GM21619 (cell line): ENCODE results near the gene PP2D1.
"Not testable (repeated sequence)": the region's sequence is repeated elsewhere in the genome, so short reads cannot be mapped to it uniquely, and the experiment has no call there.

Experiments used
- ATAC-seq: cut with Tn5 transposase; IDR thresholded peaks from one replicate; pipeline ENCODE4 v1.9.1; 2021; ENCODE audit not compliant: unreplicated experiment

PP2D1 gene

DNA sequence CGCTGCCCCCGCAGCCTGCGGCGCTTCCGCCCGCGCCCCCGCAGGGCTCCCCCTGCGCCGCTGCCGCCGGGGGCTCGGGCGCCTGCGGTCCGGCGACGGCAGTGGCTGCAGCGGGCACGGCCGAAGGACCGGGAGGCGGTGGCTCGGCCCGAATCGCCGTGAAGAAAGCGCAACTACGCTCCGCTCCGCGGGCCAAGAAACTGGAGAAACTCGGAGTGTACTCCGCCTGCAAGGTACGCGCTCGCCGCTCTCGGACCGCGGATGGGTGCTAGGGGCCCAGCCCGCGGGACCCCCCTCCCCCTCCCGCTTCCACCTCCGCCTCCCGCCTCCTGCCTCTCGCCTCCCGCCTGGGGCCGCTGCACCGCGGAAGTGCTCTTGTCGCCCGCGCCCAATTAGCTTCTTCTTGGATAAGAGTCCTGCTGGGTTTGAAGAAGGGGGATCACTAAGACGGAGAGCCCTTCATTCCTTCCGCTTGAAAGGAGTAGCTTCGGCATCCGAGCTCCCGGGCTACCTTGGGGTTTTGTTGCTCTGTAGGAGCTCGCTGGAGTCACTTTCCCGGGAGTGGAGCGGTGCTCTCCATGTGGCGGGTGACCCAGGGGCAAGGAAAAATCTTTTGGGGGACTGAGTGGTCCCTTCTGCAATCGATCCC lies 28.6 kb upstream of the PP2D1 start:
- peak; percentile 40 for ATAC-seq

DNA sequence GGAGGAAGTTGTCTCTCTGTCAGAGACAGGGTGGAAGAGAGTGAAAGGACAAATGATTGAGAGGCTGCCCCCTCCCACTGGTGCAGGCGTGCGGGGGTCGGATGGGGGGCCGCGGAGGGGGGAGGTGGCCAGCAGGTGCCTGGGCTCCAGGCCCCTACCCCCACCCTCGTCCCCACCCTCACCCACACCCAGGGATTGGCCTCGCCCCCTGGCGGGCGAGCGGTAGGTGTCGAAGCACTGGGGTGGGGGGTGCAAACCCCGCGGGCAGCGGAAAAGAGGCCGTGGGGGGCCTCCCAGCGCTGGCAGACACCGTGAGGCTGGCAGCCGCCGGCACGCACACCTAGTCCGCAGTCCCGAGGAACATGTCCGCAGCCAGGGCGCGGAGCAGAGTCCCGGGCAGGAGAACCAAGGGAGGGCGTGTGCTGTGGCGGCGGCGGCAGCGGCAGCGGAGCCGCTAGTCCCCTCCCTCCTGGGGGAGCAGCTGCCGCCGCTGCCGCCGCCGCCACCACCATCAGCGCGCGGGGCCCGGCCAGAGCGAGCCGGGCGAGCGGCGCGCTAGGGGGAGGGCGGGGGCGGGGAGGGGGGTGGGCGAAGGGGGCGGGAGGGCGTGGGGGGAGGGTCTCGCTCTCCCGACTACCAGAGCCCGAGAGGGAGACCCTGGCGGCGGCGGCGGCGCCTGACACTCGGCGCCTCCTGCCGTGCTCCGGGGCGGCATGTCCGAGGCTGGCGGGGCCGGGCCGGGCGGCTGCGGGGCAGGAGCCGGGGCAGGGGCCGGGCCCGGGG lies 27.9 kb upstream of the PP2D1 start, which contains the start of gene KAT2B:
Gene KAT2B (plus strand): TSS at position 682 of the 783 bp plus-strand sequence. CDS start 32 bp downstream, at position 714.
- peak; percentile 51 for ATAC-seq

DNA sequence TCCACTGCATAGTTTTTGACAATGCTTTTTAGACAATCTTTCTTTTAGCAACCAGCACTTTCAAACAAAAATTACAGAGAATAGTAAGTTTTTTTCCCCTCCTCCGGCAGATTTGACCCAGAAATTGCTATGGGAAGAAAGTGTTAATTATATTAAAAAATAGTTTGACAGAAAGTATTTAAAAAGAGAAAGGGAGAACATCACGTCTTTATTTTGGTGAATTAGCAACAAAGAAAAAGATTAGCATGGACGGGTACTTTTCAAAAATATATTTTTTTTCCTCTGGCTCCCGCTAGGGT lies 27.4 kb upstream of the PP2D1 start:
- ATAC-seq = no peak

DNA sequence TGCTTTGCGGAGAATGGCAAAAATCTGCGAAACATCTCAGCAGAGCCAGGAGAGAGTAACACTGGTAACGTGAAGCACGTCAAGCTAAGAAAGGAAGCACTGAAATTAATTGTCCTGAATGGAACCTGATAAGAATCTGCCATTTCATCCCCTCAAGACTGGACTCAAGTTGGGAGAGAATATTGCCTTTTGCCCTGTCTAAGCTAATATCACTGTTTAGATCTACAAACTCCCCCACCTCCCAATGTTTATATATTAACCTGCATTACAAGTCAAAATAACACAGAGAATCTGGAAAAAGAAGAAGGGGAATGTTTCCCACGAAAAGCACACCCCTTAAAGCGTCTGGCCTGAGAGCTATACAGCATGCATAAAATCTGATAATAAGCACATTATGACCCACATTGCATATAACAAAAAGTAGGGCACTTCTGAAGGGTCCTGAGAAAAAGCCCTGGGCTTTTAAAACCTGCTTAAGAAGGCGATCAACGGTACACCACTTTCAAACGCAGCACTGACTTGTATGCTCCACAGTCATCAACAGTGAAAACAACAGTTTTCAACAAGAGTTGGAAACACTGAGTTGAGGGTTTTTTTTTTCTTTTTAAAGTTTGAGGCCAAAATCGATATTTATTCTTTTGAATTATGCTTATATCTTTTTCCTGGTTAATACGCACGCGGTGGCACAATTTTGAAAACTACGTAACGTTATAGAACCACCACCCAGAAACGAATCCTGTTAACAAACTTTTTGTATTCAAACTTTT lies 26.8 kb upstream of the PP2D1 start:
- ATAC-seq = no peak

DNA sequence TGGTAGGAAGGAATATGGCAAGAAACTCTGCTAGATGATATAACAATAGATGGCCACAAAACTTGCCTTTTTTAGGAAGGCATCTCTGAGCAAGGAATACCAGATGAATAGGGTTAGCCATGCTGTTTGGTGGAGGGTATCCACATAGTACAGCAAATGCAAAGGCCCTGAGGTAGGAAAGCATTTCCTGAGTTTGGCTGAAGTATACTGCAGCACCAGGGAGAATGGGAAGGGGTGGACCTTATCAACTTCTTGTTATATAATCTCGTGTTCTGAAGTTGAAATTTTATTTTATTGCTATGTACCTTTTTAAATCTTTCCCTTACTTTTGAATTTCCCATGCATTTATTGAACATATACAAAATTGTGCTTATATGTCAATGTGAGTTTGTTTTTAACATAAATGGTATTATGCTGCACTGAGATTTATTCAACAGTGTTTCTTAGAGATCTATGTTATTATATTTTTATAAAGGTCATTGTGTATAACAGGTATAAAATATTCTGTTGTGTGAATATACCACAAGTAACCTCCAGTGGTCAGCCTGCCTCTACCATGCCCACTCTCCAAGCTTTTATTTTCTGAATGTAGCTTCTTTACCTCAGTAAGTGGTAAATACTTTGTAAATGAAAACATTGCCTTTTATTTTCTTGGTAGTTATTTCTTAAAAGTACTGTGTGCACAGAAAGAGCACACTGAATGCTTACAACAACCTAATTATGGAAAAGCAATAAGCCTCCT lies 25.4 kb upstream of the PP2D1 start:
- ATAC-seq = no peak

DNA sequence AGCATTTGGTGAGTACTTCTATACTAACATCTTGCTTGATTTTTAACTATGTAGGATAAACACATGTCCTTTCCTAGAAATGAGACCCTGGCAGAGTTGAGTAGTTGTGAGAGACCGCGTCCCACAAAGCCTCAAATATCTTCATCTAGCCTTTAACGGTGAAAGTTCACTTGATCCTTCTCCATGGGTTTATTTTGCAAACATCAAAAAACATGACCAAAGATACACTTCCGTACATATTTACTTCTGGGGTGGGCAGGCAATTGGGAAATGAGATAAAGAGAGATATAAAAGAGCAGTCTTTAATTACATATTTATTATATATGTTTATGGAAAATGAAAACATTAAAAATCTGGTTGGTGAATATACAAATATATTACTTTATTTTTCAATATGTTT lies 23.0 kb upstream of the PP2D1 start:
- ATAC-seq = no peak

DNA sequence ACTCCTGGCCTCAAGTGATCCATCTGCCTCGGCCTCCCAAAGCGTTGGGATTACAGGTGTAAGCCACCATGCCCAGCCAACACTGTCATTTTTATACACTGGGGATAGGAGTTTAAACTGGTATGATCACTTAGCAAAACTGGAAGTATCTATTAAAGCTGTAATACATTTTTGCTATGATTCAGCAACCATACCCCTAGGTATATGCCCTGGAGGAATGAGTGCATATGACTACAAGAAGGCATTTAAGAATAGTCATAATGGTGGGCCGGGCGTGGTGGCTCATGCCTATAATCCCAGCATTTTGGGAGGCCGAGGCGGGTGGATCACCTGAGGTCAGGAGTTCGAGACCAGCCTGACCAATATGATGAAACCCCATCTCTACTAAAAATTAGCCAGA lies 19.9 kb upstream of the PP2D1 start:
- ATAC-seq = not testable (repeated sequence)

DNA sequence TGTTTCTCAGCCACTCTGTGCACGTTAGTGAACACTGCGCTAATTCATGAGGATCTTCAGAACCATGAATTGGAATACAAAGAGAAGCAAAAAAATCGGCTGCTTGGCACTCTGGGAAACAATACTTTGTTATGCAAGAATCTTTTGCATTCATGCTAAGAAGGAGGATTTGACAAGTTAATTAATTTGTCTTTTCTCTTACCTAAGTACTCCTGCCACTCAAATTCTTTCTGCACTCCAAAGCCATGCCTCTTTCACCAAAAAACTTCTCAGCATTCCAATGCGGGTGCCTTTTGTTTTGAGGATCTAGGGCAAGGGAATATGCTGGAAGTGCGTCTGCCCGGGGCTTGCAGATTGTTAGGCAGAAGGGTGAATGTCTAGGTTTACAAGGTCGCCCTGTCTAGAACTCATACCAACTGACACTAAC lies 16.9 kb upstream of the PP2D1 start:
- no peak for ATAC-seq

DNA sequence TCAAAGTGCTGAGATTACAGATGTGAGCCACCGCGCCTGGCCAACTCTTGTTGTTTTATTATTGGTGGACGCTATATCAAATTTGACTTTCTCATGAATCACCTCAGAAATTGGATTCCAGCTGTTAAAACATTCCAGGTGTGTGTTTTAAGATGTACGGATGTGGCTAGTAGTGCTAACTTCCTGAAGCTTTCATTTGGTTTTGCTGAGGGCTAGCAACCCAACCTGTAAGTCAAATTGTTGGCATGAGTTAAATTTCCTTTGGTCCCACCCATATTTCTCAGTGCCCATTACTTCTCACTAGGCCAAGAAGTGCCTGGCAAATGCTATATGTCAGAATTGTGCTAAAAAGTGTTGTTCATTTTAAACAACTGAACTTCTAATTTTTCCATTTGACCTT lies 15.1 kb upstream of the PP2D1 start:
- ATAC-seq = no peak

DNA sequence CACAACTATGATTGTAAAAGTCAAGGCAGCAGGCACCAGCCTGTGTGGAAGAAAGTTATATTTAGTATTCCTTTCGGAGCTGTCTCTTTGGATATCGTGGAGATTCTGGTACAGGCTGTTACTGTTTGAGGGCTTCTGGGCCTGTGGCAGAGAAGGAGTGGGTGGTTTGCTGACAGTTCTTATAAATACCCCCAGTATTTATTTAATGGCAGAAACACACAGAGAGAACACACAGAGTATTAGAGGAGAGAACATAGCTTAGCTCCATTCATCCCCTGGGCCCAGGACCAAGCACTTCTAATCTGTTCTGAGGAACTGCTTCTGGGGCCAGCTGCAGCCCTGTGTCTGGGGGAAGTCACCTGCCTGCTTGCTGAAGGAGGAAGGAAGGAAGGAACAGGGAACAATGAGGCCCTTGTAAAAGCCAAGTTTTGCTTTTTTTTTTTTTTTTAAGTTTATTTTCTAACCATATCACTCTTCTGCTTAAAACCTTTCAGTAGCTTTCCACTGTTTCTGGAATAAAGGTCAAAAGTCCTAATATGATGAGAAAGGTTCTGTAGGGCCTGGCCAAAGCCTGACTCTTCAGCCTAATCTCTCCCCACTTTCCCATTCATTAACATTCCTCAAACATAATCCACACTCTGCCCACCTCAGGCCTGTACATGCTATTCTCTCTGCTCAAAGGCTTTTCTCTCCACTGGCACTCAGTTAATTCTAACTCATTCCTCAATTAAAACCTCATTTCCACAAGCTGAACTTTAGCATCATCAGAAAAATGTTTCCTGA lies 11.8 kb upstream of the PP2D1 start:
- no peak for ATAC-seq

DNA sequence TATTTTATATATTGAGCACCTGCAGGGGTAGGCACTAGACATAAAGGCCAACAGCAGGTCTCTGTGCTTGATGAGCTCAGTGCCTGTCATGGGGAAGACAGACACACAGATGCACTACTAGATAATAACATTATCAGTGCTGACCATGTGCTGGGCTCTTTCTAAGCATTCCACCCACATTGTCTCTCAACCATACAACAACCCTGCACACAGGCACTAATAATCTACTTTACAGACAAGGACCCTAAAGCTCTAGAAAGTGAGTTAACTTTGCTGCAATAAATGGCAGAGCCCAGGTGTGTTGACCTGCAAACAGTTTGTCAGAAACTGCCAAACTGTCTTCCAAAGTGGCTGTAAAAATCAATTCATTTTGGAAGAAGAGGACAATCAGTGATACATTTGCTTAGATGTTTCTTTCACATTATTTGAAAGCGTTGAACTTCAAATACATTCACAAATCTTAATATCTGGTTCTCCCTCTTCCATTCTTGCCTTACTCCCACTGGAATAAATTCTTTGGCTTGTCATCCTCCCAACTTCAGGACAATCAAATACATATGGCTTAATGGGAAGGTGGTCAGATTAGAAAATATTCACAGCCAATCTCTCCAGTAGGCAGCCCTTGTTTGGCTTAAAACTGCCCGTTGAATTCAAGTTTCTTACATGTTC lies 11.0 kb upstream of the PP2D1 start:
- ATAC-seq = no peak

DNA sequence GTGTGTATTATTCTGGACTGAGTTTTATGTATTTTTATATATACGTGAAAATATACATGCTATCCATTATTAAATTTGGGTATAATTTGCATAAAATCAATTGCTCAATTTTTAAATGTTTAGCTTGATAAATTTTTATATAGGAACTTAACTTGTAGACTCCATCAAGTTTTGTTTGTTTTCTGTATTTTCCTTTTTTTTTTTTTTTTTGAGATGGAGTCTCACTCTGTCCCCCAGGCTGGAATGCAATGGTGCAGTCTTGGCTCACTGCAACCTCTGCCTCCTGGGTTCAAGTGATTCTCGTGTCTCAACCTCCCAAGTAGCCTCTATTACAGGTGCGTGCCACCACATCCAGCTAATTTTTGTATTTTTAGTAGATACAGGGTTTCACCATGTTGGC lies 4.0 kb upstream of the PP2D1 start:
- not testable (repeated sequence) for ATAC-seq

DNA sequence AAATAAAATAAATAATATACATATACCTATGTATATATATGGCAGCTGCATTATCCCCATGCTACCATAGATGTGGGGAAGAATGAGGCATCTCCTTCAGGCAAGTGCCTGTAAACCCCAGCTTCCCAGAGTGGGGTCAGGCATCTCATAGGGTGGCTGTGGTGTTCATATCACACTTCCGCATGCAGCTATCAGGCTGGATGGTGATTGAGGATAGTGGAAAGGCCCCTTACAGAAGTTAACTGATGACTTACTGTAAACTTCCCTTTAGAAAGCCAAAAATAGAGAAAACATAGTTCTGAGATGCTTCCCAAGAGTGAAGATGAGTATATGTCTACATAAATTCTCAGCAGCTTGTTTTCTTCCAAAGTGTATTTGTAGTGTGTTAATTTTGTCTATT lies 3.5 kb upstream of the PP2D1 start:
- no peak for ATAC-seq

DNA sequence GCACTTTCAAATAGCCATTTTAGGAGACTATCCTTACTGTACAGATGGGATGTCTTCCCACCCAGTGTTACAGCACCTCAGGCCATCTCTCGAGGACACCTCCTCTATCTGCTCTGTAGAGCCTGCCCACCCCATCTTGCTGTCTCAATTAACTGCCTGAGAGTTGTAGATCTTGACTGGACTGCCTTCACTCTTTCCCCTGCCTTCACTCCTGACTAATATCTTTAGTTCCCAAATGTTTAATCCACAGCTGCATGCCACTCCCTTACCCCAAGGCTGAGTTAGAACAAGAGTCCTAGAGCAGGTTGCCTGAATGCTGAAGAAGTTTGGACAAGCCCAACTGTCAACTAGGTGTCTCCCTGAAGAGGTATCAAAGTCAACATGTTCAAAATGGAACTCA lies 1.3 kb upstream of the PP2D1 start:
- no peak for ATAC-seq

DNA sequence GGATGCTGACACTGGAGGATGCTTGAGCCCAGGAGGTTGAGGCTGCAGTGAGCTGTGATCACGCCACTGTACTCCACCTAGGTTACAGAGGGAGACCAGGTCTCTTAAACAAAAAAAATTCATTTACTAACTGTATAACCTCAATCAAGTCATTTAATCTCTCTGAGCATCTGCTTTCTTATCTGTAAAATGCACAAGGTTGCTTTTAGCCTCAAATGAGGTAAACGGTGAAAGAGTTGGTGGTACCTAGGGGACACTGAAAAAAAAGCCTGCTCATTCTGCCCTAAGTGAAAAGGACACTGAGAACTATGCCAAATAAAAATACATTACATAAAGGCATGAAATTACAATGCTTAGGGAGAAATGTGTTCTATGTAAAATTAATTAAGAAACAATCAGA lies 3.4 kb downstream of the PP2D1 start:
- no peak for ATAC-seq

DNA sequence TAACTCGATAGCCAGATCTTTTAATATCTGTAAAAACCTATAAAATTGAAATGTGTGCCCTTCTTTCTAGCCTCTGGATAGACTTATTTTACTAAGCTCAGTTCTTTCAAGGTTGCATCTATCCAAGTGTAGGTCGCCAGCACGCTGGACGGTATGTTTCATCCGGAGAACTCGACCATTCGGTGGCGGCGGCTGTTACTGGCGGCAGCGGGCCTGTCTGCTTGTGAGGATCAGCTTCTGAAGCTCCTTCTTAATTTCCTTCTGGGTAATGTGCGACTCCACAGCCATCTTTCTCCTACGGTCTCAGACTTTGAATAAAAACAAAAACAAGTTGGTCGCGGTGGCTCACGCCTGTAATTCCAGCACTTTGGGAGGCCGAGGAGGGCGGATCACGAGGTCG lies 4.1 kb downstream of the PP2D1 start:
- ATAC-seq = no peak

DNA sequence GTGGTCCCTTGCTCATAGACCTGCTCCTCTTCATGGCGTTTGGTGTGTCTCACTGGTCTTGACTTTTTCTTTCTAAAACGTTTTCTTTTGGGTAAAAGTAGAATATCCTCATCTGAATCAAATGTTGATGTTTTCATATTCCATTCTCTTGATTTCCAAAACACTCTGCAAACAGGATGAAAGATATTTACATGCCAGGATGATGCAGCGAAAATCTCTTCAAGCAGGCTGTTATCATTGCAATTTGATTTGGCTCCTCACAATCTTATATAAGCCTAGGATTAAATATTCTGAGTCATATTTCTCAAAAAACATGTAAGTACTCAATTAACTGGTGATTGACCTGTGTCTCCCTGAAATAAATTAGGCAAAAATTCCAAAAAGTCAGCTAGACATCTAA lies 10.1 kb downstream of the PP2D1 start:
- no peak for ATAC-seq

DNA sequence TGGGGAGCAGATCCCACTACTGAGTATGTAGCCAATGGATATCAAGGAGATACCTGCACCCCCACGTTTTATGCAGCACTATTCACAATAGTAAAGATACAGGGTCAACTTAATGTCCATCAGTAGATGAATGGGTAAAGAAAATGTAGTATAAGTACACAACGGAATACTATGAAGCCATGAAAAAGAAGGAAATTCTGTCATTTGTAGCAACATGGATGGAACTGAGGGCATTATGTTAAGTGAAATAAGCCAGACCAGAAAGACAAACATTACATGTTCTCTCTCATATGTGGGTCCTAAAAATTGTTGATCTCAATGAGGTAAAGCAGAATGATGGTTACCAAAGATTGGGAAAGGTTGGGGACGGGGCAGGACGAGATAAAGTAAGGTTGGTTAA lies 14.6 kb downstream of the PP2D1 start:
- ATAC-seq = no peak

DNA sequence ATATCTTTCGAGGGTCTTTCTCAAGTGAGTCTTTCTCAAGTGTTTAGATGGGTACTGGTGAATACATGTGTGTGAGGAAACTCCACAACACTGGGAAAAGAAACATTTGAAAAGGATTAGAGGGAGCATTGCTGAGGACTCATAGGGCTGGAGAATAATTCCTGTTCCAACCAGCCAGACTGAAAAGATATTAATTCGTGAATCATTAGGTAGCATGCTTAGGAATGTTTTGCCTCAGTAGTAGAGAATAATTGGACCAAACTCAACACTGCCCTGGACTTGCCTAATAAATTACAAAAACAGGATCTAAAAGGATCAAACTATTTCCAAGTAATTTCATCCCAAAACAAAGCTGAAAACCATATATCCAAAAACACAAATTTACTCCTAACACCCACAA lies 17.3 kb downstream of the PP2D1 start:
- no peak for ATAC-seq

DNA sequence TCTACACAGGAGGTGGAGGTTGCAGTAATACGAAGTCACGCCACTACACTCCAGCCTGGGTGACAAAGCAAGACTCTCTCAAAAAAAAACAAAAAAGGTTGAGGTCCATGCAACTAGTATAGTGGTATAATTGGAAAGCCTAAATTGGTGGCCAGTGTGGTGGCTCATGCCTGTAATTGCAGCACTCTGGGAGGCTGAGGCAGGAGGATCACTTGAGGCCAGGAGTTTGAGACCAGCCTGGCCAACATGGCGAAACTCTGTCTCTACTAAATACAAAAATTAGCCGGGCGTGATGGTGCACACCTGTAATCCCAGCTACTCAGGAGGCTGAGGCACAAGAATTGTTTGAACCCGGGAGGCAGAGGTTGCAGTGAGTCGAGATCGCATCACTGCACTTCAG lies 23.2 kb downstream of the PP2D1 start:
- not testable (repeated sequence) for ATAC-seq
